ENCODE measurements around the gene MOXD1.

DNA sequence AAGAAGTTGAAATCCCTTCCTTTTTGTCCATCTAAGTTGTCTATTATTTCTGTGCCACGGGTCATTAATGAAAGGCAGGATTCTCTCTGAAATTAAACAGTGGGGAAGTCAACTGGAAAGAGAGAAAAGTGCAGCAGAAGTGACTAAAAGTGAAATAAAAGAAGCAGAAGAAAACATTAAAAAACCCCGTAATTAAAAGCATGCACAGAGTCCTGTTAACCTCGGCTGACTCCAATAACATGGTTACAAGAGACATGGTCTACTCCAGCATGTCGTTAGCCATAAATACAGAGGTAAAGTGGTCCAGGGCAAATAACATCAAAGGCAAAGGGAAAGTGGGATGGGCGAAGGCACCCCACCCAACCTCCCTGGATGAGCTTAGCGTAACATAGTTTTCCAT, 13.0 kb upstream of the MOXD1 start:
- TF ChIP-seq, protein P1, sequence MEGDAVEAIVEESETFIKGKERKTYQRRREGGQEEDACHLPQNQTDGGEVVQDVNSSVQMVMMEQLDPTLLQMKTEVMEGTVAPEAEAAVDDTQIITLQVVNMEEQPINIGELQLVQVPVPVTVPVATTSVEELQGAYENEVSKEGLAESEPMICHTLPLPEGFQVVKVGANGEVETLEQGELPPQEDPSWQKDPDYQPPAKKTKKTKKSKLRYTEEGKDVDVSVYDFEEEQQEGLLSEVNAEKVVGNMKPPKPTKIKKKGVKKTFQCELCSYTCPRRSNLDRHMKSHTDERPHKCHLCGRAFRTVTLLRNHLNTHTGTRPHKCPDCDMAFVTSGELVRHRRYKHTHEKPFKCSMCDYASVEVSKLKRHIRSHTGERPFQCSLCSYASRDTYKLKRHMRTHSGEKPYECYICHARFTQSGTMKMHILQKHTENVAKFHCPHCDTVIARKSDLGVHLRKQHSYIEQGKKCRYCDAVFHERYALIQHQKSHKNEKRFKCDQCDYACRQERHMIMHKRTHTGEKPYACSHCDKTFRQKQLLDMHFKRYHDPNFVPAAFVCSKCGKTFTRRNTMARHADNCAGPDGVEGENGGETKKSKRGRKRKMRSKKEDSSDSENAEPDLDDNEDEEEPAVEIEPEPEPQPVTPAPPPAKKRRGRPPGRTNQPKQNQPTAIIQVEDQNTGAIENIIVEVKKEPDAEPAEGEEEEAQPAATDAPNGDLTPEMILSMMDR (optimal IDR thresholded peaks at IDR 0.05 in 1 of 3, IDR thresholded peaks at IDR 0.05 in 1 of 3, conservative IDR thresholded peaks at IDR 0.05 in 1 of 3; ENCODE audit: extremely low read depth in 1 of 3, insufficient read depth in 2 of 3, low read length in 3 of 3), result no peak
- no peak for TF ChIP-seq EZH2 (IDR thresholded peaks at IDR 0.05; ENCODE audit: low read length)

All from keratinocyte (primary cell).